ENCODE data around the gene RLIM.

RLIM gene

DNA sequence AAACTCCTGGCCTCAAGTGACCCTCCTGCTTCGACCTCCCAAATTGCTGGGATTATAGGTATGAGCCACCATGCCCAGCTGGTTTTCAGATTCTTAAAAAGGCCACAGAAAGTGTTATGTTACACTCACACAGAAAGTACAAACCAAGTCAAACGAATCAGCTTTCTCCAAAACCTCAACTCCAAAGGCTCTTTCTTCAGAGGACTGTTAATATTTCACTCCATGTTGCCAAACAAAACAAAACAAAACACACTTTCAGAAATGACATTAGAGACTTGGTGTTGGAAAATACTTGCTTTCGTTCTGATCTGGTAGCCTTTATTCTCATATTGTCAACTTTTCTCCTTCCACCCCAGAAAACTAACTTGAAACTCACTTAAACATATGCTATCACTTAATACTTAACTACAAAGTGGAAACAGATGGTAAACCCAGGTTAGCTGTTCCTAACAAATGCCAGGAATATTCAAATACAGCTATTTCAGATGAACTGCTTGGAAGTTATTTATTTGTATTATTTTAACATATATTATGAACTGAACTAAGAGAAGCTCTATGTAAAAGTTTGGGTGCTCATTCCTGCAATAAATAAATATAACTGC lies 34.7 kb downstream of the RLIM start:
- in situ Hi-C loops (cut with HindIII; ENCODE audit: low pct_unique_long_range_greater_than_20kb, low sequenced_read_pairs): no loop called here
- DNase-seq (ENCODE audit: low read depth in 1 of 2, low spot score in 1 of 2): no peak
- TF ChIP-seq JUND (IDR thresholded peaks at IDR 0.05; ENCODE audit: low read depth): no peak

DNA sequence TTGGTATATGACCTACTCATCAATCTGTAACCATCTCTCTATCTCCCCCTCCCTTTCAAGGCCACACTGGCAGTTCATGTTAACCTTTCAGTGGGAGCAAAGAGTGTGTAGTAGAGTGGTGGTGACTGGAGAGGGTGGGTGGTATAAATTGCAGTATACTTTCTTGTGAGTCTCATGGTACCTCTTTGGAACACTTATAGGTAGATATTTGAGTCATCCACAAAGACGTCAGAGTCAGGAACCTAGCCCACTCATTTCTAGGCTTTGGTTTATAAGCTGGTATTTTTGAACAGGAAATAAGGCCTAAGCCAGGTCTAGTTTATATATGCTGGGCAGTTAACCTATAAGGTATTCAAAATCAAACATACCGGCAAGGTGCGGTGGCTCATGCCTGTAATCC lies 36.3 kb downstream of the RLIM start:
- in situ Hi-C loops (cut with HindIII; ENCODE audit: low pct_unique_long_range_greater_than_20kb, low sequenced_read_pairs): no loop called here
- TF ChIP-seq JUND (IDR thresholded peaks at IDR 0.05; ENCODE audit: low read depth): no peak
- no peak for DNase-seq (ENCODE audit: low read depth in 1 of 2, low spot score in 1 of 2)

DNA sequence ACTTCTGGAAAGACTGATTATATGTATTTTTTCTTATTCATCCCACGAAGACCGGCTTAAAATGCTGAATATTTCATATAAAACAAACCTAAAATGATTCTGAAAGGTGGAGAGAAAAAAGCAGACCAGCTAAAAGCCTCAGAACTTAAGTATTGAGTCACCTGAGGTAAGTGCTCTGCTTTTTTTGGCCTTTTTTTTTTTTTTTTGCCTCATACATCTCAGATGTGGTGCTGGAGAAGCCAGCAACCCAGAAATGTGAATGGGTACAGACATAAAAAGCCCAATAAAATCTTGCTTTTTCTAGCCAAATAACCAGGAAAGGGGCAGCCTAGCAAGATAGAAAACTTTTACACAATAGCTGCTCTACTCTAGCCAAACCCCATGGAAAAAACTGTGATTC lies 57.0 kb downstream of the RLIM start:
- in situ Hi-C loops (cut with HindIII; ENCODE audit: low pct_unique_long_range_greater_than_20kb, low sequenced_read_pairs): no loop called here
- TF ChIP-seq JUND (IDR thresholded peaks at IDR 0.05; ENCODE audit: low read depth): no peak

DNA sequence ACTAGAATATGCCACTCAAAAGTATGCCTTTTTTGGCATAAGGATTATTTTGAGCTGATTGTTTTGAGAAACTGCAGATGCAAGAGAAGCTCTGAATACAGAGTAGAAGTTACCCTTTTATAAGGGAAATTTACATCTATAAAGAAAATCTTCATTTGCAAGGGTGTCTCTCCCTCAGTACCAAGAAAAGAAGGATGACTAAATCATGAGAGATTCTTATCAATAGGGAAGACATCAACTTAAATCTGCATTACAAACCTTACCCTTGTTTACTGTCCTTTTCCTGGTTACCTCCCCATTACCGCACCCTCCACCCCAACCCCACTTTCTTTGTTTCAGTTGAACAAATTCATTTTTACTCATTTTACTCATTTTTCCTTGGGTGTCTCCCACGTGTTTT lies 62.5 kb downstream of the RLIM start:
- in situ Hi-C loops (cut with HindIII; ENCODE audit: low pct_unique_long_range_greater_than_20kb, low sequenced_read_pairs): no loop called here
- no peak for TF ChIP-seq JUND (IDR thresholded peaks at IDR 0.05; ENCODE audit: low read depth)
- no peak for DNase-seq (ENCODE audit: low read depth in 1 of 2, low spot score in 1 of 2)

More for the DNA sequence above, 57.0 kb downstream of the RLIM start:
- DNase-seq (ENCODE audit: low read depth in 1 of 2, low spot score in 1 of 2): no peak

DNA sequence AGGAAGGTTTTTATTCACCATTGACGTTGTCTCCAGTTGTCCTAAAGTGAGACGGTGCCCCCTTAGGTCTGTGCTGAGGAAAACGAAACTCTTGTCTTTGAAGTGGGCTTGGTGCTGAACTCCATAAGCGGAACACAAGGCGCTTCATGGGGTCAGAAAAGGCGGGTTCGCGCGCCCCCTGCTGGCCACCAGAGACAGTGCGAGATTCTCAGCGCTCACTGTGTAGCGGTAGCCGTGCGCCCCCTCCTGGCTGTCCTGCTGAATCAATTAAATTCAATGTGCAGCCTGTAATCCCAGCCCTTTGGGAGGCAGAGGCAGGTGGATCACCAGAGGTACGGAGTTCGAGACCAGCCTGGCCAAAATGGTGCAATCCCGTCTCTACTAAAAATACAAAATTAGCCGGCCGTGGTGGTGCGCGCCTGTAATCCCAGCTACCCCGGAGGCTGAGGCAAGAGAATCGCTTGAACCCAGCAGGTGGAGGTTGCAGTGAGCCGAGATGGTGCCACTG lies 64.1 kb downstream of the RLIM start:
- TF ChIP-seq JUND (IDR thresholded peaks at IDR 0.05; ENCODE audit: low read depth): no peak
- in situ Hi-C loops (cut with HindIII; ENCODE audit: low pct_unique_long_range_greater_than_20kb, low sequenced_read_pairs): no loop called here

DNA sequence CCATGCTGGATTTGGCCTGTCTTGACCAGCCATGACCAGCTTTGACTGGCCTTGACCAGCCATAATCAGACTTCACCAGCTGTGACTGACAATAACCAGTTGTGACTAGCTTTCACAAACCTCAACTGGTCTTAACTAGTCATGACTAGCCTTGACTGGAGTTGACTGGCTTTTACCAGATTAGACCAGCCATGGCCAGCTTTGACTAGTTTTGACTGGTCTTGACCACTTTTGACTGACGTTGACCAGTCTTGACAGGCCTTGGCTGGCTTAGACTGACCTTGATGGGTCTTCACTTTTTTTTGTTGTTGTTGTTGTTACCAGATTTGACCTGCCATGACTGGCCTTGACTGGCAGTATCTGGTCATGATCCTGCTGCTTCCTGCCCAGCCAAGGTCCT lies 67.4 kb downstream of the RLIM start:
- DNase-seq (ENCODE audit: low read depth in 1 of 2, low spot score in 1 of 2): no peak
- in situ Hi-C loops (cut with HindIII; ENCODE audit: low pct_unique_long_range_greater_than_20kb, low sequenced_read_pairs): no loop called here
- no peak for TF ChIP-seq JUND (IDR thresholded peaks at IDR 0.05; ENCODE audit: low read depth)

More for the DNA sequence above, 64.1 kb downstream of the RLIM start:
- DNase-seq (ENCODE audit: low read depth in 1 of 2, low spot score in 1 of 2): peak in 1 of 2 experiments; percentile 69

DNA sequence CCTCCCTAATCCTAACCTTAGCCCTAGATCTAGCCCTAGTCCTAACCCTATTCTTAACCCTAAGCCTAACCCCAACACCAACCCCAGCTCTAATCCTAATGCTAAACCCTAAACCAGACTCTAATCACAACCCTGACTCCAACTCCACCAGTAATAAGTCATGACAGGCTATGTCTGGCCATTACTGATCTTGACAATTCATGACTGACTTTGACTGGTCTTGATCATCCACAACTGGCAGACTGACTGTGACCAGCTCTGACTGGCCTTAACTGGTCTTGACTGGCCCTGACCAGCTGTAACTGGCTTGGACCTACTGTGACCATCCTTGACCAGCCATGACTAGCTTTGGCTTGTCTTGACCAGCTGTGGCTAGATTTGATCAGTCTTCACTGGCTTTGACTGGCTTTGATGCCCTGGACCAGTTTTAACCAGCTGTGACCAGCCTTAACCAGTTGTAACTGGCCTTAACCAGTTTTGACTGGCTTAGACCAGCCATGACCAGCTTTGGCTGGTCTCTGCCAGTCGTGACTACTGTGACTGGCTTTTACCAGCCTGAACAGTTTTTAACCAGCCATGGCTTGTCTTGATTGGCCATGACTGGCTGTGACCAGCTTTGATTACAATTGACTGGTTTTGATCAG lies 68.4 kb downstream of the RLIM start:
- in situ Hi-C loops (cut with HindIII; ENCODE audit: low pct_unique_long_range_greater_than_20kb, low sequenced_read_pairs): no loop called here
- TF ChIP-seq JUND (IDR thresholded peaks at IDR 0.05; ENCODE audit: low read depth): no peak

DNA sequence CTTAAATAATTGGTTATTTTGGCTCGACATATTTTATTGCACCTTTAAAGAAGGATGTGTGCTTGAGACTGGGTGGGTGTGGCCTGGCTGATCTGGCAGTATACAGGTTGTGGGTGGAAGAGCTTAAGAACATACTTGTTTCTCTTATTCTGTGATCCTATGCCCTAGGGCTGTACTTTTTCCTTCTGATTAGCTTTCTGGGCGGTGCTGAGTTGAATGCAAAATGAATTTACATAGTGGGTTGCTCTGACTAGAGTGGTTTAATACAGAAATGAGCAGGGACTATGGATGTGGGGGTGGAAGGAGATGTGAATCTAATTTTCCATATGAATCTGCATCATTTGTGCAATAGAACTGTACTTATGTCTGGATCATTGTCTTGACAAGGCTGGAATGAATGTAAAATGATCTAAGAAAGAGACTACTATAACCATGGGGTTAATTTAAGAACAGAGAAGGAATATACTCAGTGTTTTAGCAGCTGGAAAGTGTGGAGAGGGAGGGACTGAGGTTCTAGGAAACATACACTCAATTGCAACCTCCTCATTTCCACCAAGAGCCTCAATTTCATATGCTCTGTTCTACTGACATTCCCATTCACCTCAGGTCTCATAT lies 73.7 kb downstream of the RLIM start:
- TF ChIP-seq JUND (IDR thresholded peaks at IDR 0.05; ENCODE audit: low read depth): no peak
- in situ Hi-C loops (cut with HindIII; ENCODE audit: low pct_unique_long_range_greater_than_20kb, low sequenced_read_pairs): no loop called here
- DNase-seq (ENCODE audit: low read depth in 1 of 2, low spot score in 1 of 2): no peak

More for the DNA sequence above, 68.4 kb downstream of the RLIM start:
- no peak for DNase-seq (ENCODE audit: low read depth in 1 of 2, low spot score in 1 of 2)

DNA sequence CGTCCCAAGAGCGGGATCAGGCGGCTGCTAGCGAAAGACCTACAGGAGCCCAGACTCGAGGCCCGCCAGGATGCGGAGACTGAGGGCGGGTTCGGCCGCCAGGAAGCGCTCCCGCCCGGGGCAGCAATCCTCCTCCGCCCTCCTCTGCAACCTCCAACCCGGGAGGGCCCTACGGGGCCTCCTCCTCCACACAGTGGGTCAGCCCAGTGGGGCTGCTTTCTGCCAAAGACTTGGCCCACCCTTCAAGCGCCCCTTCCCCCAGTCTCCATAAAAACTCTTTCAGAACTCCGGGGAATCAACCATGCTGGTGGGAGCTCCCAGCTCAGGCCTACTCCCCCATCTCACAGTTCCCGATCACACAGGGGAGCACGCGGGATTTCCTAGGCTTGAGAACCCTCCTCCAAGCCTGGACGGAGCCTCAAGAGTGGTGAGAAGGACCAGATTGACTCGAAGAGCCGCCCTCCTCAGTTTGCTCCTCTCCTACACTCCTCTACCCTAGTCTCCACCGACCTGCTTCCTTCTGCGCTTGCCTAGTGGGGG lies 77.5 kb downstream of the RLIM start:
- TF ChIP-seq JUND (IDR thresholded peaks at IDR 0.05; ENCODE audit: low read depth): no peak
- in situ Hi-C loops (cut with HindIII; ENCODE audit: low pct_unique_long_range_greater_than_20kb, low sequenced_read_pairs): no loop called here
- DNase-seq (ENCODE audit: low read depth in 1 of 2, low spot score in 1 of 2): peak in 1 of 2 experiments; percentile 11

DNA sequence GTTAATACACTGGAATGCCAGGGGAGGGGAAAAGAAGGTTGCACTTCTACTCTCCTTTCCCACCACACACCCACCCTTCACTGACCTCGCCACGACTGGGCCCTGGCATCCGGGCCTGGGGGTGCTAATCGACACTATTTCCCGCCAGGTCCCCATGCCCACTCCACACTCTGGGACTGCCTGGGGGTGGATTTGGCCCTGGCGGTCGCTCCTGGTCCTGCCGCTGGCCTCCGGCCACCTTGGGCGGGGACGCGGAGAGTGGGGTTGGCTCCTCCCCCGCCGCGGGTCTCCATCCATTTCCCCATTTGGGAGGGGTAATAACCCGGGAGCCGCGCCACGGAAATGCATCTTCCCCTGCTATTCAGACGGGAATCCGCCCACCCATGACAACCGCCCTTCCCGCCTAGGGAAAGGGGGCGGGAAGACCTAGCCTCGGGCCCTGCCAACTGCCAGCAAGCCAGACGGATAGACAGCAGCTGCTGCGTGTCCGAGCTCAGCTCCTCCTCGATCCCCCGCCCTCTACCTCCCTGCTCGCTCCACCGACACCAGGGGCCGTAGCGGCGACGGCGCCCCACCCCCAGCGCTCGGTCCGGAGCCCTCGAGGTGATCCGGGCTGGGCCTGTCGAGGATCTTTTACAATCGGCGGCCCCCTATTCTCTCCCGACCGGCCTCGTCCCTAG lies 78.1 kb downstream of the RLIM start:
- in situ Hi-C loops (cut with HindIII; ENCODE audit: low pct_unique_long_range_greater_than_20kb, low sequenced_read_pairs): no loop called here
- peak; percentile 56 to 76 for DNase-seq (ENCODE audit: low read depth in 1 of 2, low spot score in 1 of 2)
- TF ChIP-seq JUND (IDR thresholded peaks at IDR 0.05; ENCODE audit: low read depth): no peak

DNA sequence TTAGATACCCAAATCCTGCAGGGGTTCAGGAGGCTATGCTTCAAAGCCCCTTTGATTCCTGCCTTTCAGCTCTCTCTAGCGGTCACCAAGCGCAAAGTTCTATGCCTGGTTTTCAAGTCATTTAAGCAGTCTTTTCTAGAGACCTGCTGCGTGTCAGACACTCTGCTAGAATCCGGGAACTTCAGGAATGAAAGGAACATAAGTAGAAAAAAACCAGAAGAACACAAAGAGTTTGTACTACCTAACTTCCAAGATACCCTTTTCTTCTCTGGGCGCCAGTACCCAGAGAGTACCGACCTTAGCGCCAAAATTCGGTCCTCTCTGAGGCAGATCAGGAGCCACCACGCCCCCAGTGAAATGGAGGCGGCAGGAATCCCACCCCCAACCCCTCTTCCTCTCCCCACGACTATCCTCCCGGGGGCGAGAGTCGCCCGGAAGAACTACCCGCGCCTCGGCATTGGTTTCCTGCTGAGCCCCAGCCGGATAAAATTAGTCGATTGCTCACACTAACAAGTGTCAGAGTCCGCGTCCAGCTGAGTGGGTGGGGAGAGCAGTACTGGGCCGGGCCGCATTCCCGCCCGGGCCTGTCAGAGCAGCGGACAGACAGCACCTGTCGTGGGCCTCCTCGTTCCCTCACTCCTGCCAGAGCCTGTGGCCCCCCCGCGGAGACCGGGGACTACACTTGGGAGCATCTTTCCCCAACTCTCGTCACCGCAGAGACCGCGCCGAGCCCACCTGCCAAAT lies 78.8 kb downstream of the RLIM start:
- TF ChIP-seq JUND (IDR thresholded peaks at IDR 0.05; ENCODE audit: low read depth): no peak
- peak; percentile 28 to 58 for DNase-seq (ENCODE audit: low read depth in 1 of 2, low spot score in 1 of 2)
- in situ Hi-C loops (cut with HindIII; ENCODE audit: low pct_unique_long_range_greater_than_20kb, low sequenced_read_pairs): no loop called here

Data from T47D (cell line).